ENCODE measurements around the gene URI1. TPM values are rescaled to one million over a fixed set of nuclear protein-coding genes. Genes with fewer than 3 reads are reported as not detected.

Gene URI1
- polyA plus RNA-seq, 1 of the 3 experiments (the other 2 are of a cell fraction): 32.4 TPM

DNA sequence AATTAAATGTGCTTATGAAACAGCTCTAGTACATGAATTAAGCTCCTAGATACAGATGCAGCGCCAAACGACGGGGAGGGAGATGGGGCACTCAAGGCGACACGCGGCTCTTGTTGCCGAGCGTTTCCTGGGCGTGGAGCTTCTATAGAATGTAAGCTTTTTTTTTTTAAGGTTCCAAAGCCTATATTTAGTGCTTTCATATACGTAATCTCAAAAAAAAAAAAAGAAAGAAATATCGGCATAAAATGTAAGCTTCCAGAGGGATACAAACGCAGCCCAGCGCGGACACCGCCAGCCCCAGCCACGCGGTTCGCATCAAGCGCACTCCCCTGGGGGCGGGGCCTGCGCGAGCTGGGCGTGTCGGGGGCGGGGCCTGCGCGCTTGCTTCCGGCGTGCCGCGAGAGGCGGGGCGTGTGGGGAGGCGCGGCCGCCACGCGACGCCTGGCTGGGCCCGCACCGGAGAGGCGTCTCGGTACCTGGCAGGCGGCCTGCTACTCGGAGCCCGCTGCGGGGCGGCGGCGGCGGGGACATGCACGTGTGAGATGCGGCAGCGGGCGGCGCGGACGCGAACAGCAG lies at the start of gene URI1 (continued):
- no peak for TF ChIP-seq REST (IDR thresholded peaks at IDR 0.05; ENCODE audit: low read depth, low read length)

- CTCF ChIA-PET: interaction anchor here (0.6 to 2.0 kb wide), 3 partner anchors 20 to 652 kb away, joined by 3 to 6 read pairs (median 3); no protein-coding TSS in a partner anchor
- no peaks in the 10 kb centered on the region for H3K79me2 ChIP-seq (ENCODE audit: insufficient read depth)
- WGBS (ENCODE audit: low lambda C conversion rate): 37% methylated on average over 10 of the region's 11 CpGs
Observed at GRCh38 chr19:29893606-29894284, 48.3 kb upstream of the URI1 start.

DNA sequence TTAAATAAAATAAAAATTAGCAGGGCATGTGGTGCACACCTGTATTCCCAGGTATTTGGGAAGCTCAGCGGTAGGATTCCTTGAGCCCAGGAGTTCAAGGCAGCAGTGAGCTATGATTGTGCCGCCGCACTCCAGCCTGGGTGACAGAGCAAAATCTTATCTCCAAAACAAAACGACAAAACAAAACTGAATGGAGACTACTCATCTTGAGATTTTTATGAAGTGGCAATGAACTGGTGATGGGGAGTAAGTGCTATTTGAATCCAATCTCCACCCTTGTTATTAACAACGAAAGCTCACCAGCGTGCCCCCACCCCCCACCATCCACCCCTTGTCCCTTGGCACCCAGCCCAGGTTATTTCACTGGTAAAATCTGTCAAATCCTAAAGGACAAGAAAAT lies 45.2 kb upstream of the URI1 start:
- ChIA-PET POLR2A (no interaction called here), CTCF (interaction anchor here (0.6 to 1.6 kb wide), 4 partner anchors 22 to 180 kb away, joined by 3 to 4 read pairs (median 3); no protein-coding TSS in a partner anchor)
- H3K4me3 ChIP-seq (ENCODE audit: low read depth in 2 of 2, low read length in 1 of 2): no peak overlapping the region
- DNase-seq: no peak
- no peaks in the 10 kb centered on the region for H3F3A ChIP-seq (replicated peaks; ENCODE audit: insufficient read depth)
- no peak overlapping the region for H3K9ac ChIP-seq
- H3K27ac ChIP-seq (ENCODE audit: low read depth in 2 of 2, low read length in 1 of 2): no peak overlapping the region
- no peak overlapping the region for H3K4me2 ChIP-seq
- no peak overlapping the region for H2AFZ ChIP-seq (ENCODE audit: low read depth)
- H3K27me3 ChIP-seq (ENCODE audit: insufficient read depth): no peaks in the 10 kb centered on the region
- no peaks in the 10 kb centered on the region for H4K20me1 ChIP-seq (ENCODE audit: insufficient read depth)
- no peaks in the 10 kb centered on the region for H3K36me3 ChIP-seq (replicated peaks in 1 of 2; ENCODE audit: control insufficient read depth in 1 of 2, insufficient read depth in 2 of 2, low read length in 1 of 2)
- H3K4me1 ChIP-seq (ENCODE audit: control insufficient read depth in 1 of 2, insufficient read depth in 2 of 2, low read depth in 1 of 2, low read length in 1 of 2): peaks cover 0 to 5% of the 10 kb centered on the region in 2 experiments; a peak in 1 of 4 replicates
- TF ChIP-seq RCOR1 (IDR thresholded peaks at IDR 0.05; ENCODE audit: low read length) (no peak), IRF3 (IDR thresholded peaks at IDR 0.05; ENCODE audit: low read depth, low read length) (no peak)
- 41% methylated on average over 6 of the region's 6 CpGs for WGBS (ENCODE audit: low lambda C conversion rate)
- no peaks in the 10 kb centered on the region for H3K79me2 ChIP-seq (ENCODE audit: insufficient read depth)
- no peaks in the 10 kb centered on the region for H3K9me2 ChIP-seq
- H3K9me3 ChIP-seq: no peaks in the 10 kb centered on the region

More at GRCh38 chr19:29893606-29894284, 48.3 kb upstream of the URI1 start:
- H3K27ac ChIP-seq (ENCODE audit: low read depth in 2 of 2, low read length in 1 of 2): no peak overlapping the region; a peak in 1 of 4 replicates
- H3K9me2 ChIP-seq: no peaks in the 10 kb centered on the region
- TF ChIP-seq MXI1 (IDR thresholded peaks at IDR 0.05; ENCODE audit: low read depth, low read length): peak; percentile 22; the same call in 1 of the 2 replicates
- 0 out of 4 replicates have a peak, but pooled peaks of 1 of the 2 experiments have one; percentile 8 for TF ChIP-seq EP300 (IDR thresholded peaks at IDR 0.05; ENCODE audit: borderline replicate concordance in 1 of 2, low read depth in 1 of 2, low read length in 1 of 2)
- no peak for TF ChIP-seq FOXM1 (IDR thresholded peaks at IDR 0.05; ENCODE audit: low read depth)
- no peaks in the 10 kb centered on the region for H3F3A ChIP-seq (replicated peaks; ENCODE audit: insufficient read depth)
- H2AFZ ChIP-seq (ENCODE audit: low read depth): no peak overlapping the region
- DNase-seq: peak; percentile 55
- no peaks in the 10 kb centered on the region for H3K27me3 ChIP-seq (ENCODE audit: insufficient read depth)
- POLR2A ChIA-PET: no interaction called here
- no peaks in the 10 kb centered on the region for H3K9me3 ChIP-seq
- H3K4me1 ChIP-seq (ENCODE audit: control insufficient read depth in 1 of 2, insufficient read depth in 2 of 2, low read depth in 1 of 2, low read length in 1 of 2): peaks cover 0 to 5% of the 10 kb centered on the region in 2 experiments; a peak in 1 of 4 replicates
- no peak overlapping the region for H3K4me3 ChIP-seq (ENCODE audit: low read depth in 2 of 2, low read length in 1 of 2)
- H3K4me2 ChIP-seq: no peak overlapping the region
- no peaks in the 10 kb centered on the region for H3K36me3 ChIP-seq (replicated peaks in 1 of 2; ENCODE audit: control insufficient read depth in 1 of 2, insufficient read depth in 2 of 2, low read length in 1 of 2)
- no peak overlapping the region for H3K9ac ChIP-seq
- no peaks in the 10 kb centered on the region for H4K20me1 ChIP-seq (ENCODE audit: insufficient read depth)

Data from SK-N-SH (cell line).